Measurements from ENCODE around the gene ST3GAL6. TPM values are rescaled to one million over a fixed set of nuclear protein-coding genes. Genes with fewer than 3 reads are reported as not detected.

The ST3GAL6 gene
- total RNA-seq, 4 donors from 2014 or later, result 1.6 to 6.6 (median 2.5) TPM

DNA sequence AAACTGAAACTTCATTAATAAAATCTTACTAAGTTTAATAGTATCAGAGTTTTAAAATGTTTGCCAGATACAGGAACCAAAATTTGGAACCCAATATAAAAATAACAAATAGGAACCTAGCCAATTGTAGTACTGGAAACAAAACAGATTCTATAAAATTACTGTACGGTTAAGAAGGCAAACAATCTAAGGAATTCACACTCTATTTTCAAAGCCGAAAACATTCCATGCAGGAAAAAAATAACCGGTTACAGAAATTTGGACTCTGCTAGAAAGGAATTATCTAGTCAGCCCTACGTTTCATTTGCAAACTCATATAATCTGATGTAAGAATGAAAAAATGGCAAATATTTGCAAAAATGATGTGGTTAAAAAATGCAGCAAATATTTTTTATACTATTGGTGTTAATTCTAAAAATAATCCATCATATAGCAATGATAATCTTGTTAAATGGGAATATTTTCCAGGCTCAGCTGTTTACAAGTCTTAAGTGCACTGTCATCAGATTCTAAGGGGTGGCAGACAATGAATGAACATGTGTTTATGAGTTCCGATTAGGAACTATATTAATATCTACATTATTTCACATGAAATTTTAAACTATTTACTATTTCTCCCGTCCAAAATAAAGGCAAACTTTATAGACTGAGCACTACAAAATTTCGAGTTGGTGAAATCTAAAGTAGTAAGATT, 80.3 kb downstream of the ST3GAL6 start:
- no peak for TF ChIP-seq POLR2A (IDR thresholded peaks at IDR 0.05)
- Histone ChIP-seq H3K9me3 (no peaks in the 10 kb centered on the region), H3K4me1 (no peaks in the 10 kb centered on the region), H3K36me3 (peaks cover 0 to 4% (median 0%) of the 10 kb centered on the region in 3 donors), H3K27ac (no peak overlapping the region), H3K27me3 (no peaks in the 10 kb centered on the region), H3K4me3 (no peak overlapping the region)
- DNase-seq, result no peak

Small RNA genes lying within 50 kb of the gene (small RNA-seq; reads per million reads assigned to genes)
- 0 reads per million in 2 donors for gene RNU6-26P

Other genes starting within 250 kb of the ST3GAL6 start
- gene CLDND1, start 240.4 kb upstream of the ST3GAL6 start, total RNA-seq, result 100 to 1,000 TPM in 2 of 4 donors, 10 to 100 TPM in 2; 60.2 to 113 (median 96.7) TPM
- gene GPR15, start 231.4 kb upstream of the ST3GAL6 start, total RNA-seq, result 10 to 100 TPM in 1 of 4 donors, 1 to 10 TPM in 2, not detected in 1; 1.2 to 26.4 (median 5.1) TPM
- 10 to 100 TPM; 16.8 to 68.5 (median 36.0) TPM for gene CPOX, start 169.7 kb upstream of the ST3GAL6 start, total RNA-seq
- gene DCBLD2, start 138.4 kb downstream of the ST3GAL6 start, total RNA-seq, result 1 to 10 TPM; 4.8 to 9.1 (median 7.0) TPM

All from Peyer's patch (tissue), 4 donors.